K562 (cell line): Measurements from ENCODE around the gene PEPD. TPM values are rescaled to one million over a fixed set of nuclear protein-coding genes. Genes with fewer than 3 reads are reported as not detected.

Experiments used
- ATAC-seq: fragments of 200-7000 bp; cut with Tn5 transposase; 3 replicates; pipeline ENCODE4 v1.9.1; 2020; ENCODE audit warnings: moderate library complexity
- BruUV-seq: library from RNA; stranded (reverse); fragments of 400-500 nt; replicated peaks from 2 replicates; lab custom pipeline; 2021; lab: Mats Ljungman, UMichigan
- CTCF ChIA-PET: fragments of 300-600 bp; formaldehyde crosslinking; extraction: SDS; loops from one replicate; lab custom pipeline; 2021; ENCODE audit warnings: low intra/inter-chr PET ratio; lab: Yijun Ruan, JAX
- POLR2A ChIA-PET: fragments of 300-600, 350-650 bp; sonication (Branson Sonifier 250); formaldehyde crosslinking; extraction: SDS; loops from one replicate; lab custom pipeline; 2021; ENCODE audit warnings: antibody characterized with exemption, inconsistent platforms; lab: Yijun Ruan, JAX
- DNase-seq, 4 experiments: peaks; one replicate each; pipeline versions ENCODE4 v3.0.0 to v3.0.0-alpha.2; 2011 to 2018; ENCODE audit warnings: low spot score in 3 of 4, mixed read lengths in 3 of 4; ENCODE audit errors: extremely low read depth in 1 of 4
- FAIRE-seq: peaks from 2 replicates; lab custom pipeline; 2011; peaks lifted over from hg19 to GRCh38; lab: Jason Lieb, UNC
- H2AFZ ChIP-seq: 2 replicates; pipeline ENCODE4 v1.6.0; 2011; ENCODE audit warnings: low read depth, low read length, control low read depth, inconsistent platforms
- H3K27ac ChIP-seq: fragments of 200-600 bp; 3 replicates; pipeline ENCODE4 v1.8.0; 2011; ENCODE audit warnings: low read depth, mild to moderate bottlenecking, control low read depth, inconsistent platforms, low read length, moderate library complexity, mixed read lengths; ENCODE audit errors: extremely low read depth
- H3K27me3 ChIP-seq, 2 experiments: fragments of 300-600 bp in 1 of 2; 2 replicates in 1 of 2; 3 replicates in 1 of 2; pipeline versions ENCODE4 v1.6.0 to v1.8.0; 2011; ENCODE audit warnings: inconsistent platforms in 2 of 2, low read length in 2 of 2, mild to moderate bottlenecking in 1 of 2, mixed read lengths in 1 of 2, moderate library complexity in 1 of 2; ENCODE audit not compliant: control insufficient read depth in 2 of 2, insufficient read depth in 2 of 2
- H3K36me3 ChIP-seq: fragments of 300-600 bp; 3 replicates; pipeline ENCODE4 v1.8.0; 2011; ENCODE audit warnings: mild to moderate bottlenecking, low read length, inconsistent platforms; ENCODE audit not compliant: control insufficient read depth, insufficient read depth
- H3K4me1 ChIP-seq, 2 experiments: fragments of 200-600 bp in 1 of 2; replicated peaks in 1 of 2; 2 replicates in 1 of 2; 3 replicates in 1 of 2; pipeline versions ENCODE4 v1.5.1 to v1.8.0; 2011; ENCODE audit warnings: inconsistent platforms in 2 of 2, low read length in 2 of 2, mild to moderate bottlenecking in 1 of 2, mixed read lengths in 1 of 2, moderate library complexity in 1 of 2; ENCODE audit not compliant: control insufficient read depth in 2 of 2, insufficient read depth in 2 of 2
- H3K4me2 ChIP-seq: 2 replicates; pipeline ENCODE4 v1.6.1; 2011; ENCODE audit warnings: low read length, control low read depth, inconsistent platforms, mixed read lengths; ENCODE audit not compliant: insufficient read depth
- H3K4me3 ChIP-seq: fragments of 200-600 bp; sonication (generic), shearing (Covaris generic); 2 replicates; pipeline ENCODE4 v1.5.1; 2016; ENCODE audit warnings: control low read depth, inconsistent platforms
- H3K79me2 ChIP-seq: fragments of 200-600 bp; 3 replicates; pipeline ENCODE4 v1.8.0; 2011; ENCODE audit warnings: low read length, inconsistent platforms; ENCODE audit not compliant: control insufficient read depth, insufficient read depth
- H3K9ac ChIP-seq, 2 experiments: 2 replicates each; pipeline versions ENCODE4 v1.6.0 to v1.6.1; 2011; ENCODE audit warnings: low read depth in 2 of 2, low read length in 2 of 2, control low read depth in 1 of 2, inconsistent platforms in 1 of 2, mild to moderate bottlenecking in 1 of 2, mixed read lengths in 1 of 2; ENCODE audit not compliant: insufficient read depth in 1 of 2
- H3K9me1 ChIP-seq: one replicate; pipeline ENCODE4 v1.6.0; 2011; ENCODE audit warnings: inconsistent platforms, mild to moderate bottlenecking, low read length, moderate library complexity; ENCODE audit not compliant: control insufficient read depth, insufficient read depth
- H3K9me3 ChIP-seq: replicated peaks from 2 replicates; pipeline ENCODE4 v1.5.1; 2011; ENCODE audit warnings: low read depth, low read length, inconsistent platforms; ENCODE audit not compliant: control insufficient read depth, insufficient read depth
- H4K20me1 ChIP-seq: replicated peaks from 2 replicates; pipeline ENCODE4 v1.6.1; 2011; ENCODE audit warnings: low read length, inconsistent platforms, mixed read lengths; ENCODE audit not compliant: control insufficient read depth, insufficient read depth
- BCOR ChIP-seq: fragments of 450-650 bp; IDR thresholded peaks from 2 replicates; pipeline ENCODE4 v1.6.1; 2016
- CHD2 ChIP-seq: IDR thresholded peaks from 2 replicates; pipeline ENCODE4 v1.6.1; 2011; ENCODE audit warnings: low read depth, low read length
- CXXC5 ChIP-seq: fragments of 250-450 bp; sonication (Bioruptor Pico); IDR thresholded peaks from 2 replicates; pipeline ENCODE4 v1.8.0; 2022; ENCODE audit warnings: inconsistent platforms, mild to moderate bottlenecking, moderate library complexity
- GTF2A2 ChIP-seq: IDR thresholded peaks from 2 replicates; pipeline ENCODE4 v1.6.1; 2016; ENCODE audit warnings: mild to moderate bottlenecking, missing genetic modification characterization, missing compliant biosample characterization
- HCFC1 ChIP-seq: IDR thresholded peaks from 2 replicates; pipeline ENCODE4 v1.6.1; 2012; ENCODE audit warnings: low read depth, low read length, improper control_type of control experiment
- HNRNPL ChIP-seq: fragments of 200-400 bp; formaldehyde crosslinking; IDR thresholded peaks from 2 replicates; pipeline ENCODE4 v1.6.1; 2017; ENCODE audit warnings: low read depth, mild to moderate bottlenecking, low read length
- MAZ ChIP-seq, 2 experiments: fragments of 450-650 bp in 1 of 2; sonication (generic) in 1 of 2; formaldehyde crosslinking; IDR thresholded peaks in 1 of 2; conservative IDR thresholded peaks in 1 of 2; 2 replicates each; pipeline versions ENCODE4 v1.4.0 to v1.5.0; 2020; ENCODE audit warnings: mild to moderate bottlenecking in 1 of 2, missing genetic modification reagents in 1 of 2
- NEUROD1 ChIP-seq: fragments of 150-350 bp; IDR thresholded peaks from 2 replicates; pipeline ENCODE4 v1.6.1; 2014; ENCODE audit warnings: borderline replicate concordance, low read length, low read depth; ENCODE audit not compliant: partially characterized antibody
- NFXL1 ChIP-seq: fragments of 450-650 bp; formaldehyde crosslinking; IDR thresholded peaks from 2 replicates; pipeline ENCODE4 v1.4.0; 2021; ENCODE audit warnings: mild to moderate bottlenecking
- NR1H2 ChIP-seq: sonication (generic); formaldehyde crosslinking; IDR thresholded peaks from 2 replicates; pipeline ENCODE4 v1.4.0; 2020; ENCODE audit warnings: mild to moderate bottlenecking, missing genetic modification reagents
- PBX2 ChIP-seq, 2 experiments: IDR thresholded peaks in 1 of 2; conservative IDR thresholded peaks in 1 of 2; 2 replicates each; pipeline ENCODE4 v1.6.1; 2016; ENCODE audit warnings: low read depth in 2 of 2, mild to moderate bottlenecking in 1 of 2, missing compliant biosample characterization in 1 of 2, missing genetic modification characterization in 1 of 2, moderate library complexity in 1 of 2
- PCBP2 ChIP-seq: fragments of 200-400 bp; formaldehyde crosslinking; IDR thresholded peaks from 2 replicates; pipeline ENCODE4 v1.6.1; 2018; ENCODE audit warnings: low read length, low read depth, mild to moderate bottlenecking, moderate library complexity; ENCODE audit not compliant: poor library complexity, severe bottlenecking
- PTBP1 ChIP-seq: fragments of 200-400 bp; formaldehyde crosslinking; IDR thresholded peaks from 2 replicates; pipeline ENCODE4 v1.6.1; 2017; ENCODE audit warnings: low read depth, low read length
- RBM34 ChIP-seq: fragments of 200-400 bp; formaldehyde crosslinking; IDR thresholded peaks from 2 replicates; pipeline ENCODE4 v1.6.1; 2018; ENCODE audit warnings: low read length, borderline replicate concordance; ENCODE audit not compliant: insufficient read depth
- SREBF1 ChIP-seq: fragments of 150-350 bp; IDR thresholded peaks from 2 replicates; pipeline ENCODE4 v1.6.1; 2014; ENCODE audit warnings: antibody characterized with exemption, low read depth, low read length, borderline replicate concordance
- SRF ChIP-seq, 2 experiments: fragments of 250-450, 450-650 bp in 1 of 2; sonication (Bioruptor Pico) in 1 of 2; sonication (generic) in 1 of 2; formaldehyde crosslinking; IDR thresholded peaks; 2 replicates each; pipeline versions ENCODE4 v1.5.0 to v1.5.1; 2020 to 2022; ENCODE audit warnings: mild to moderate bottlenecking in 1 of 2, missing genetic modification reagents in 1 of 2
- TARDBP ChIP-seq: fragments of 450-650 bp; IDR thresholded peaks from 2 replicates; pipeline ENCODE4 v1.6.1; 2016
- U2AF2 ChIP-seq: fragments of 200-400 bp; formaldehyde crosslinking; optimal IDR thresholded peaks from 2 replicates; pipeline ENCODE3; 2017; ENCODE audit warnings: low read depth, mild to moderate bottlenecking, low read length
- ZNF133 ChIP-seq: fragments of 250-450 bp; sonication (Bioruptor Pico); IDR thresholded peaks from 2 replicates; pipeline ENCODE4 v1.4.0; 2020; ENCODE audit warnings: mild to moderate bottlenecking
- WGBS: fragments of 100-300 bp; shearing (Covaris generic); methylation state at CpG from one replicate; pipeline ENCODE4 v1.1.6; 2016; ENCODE audit warnings: low coverage, mixed read lengths; ENCODE audit not compliant: insufficient coverage; ENCODE audit errors: missing lambda C conversion rate; 5-methylcytosine and 5-hydroxymethylcytosine counted together
- in situ Hi-C: fragments of 300-500 bp; cut with MboI; formaldehyde crosslinking; loops from 4 replicates; pipeline ENCODE4 v1.15.0; 2018; ENCODE audit warnings: inconsistent platforms, mixed read lengths
- intact Hi-C: fragments of 100-400 bp; cut with micrococcal nuclease; formaldehyde crosslinking; loops from 2 replicates; pipeline ENCODE4 v1.14.2; 2022
- polyA plus RNA-seq, 8 experiments: library from polyadenylated mRNA; depleted of rRNA in 4 of 8; stranded (reverse) in 5 of 8; unstranded in 3 of 8; fragments of >200 nt; fragmentation: Nextera tagmentation in 2 of 8; fragmentation: Illumina TruSeq in 1 of 8; extraction: Ambion mirVana in 2 of 8; extraction: Trizol in 1 of 8; gene quantifications; 2 replicates each; pipeline versions ENCODE4 v1.2.1 to v1.2.3, GENCODE V29; 2011 to 2014; ENCODE audit warnings: inconsistent platforms in 1 of 8, missing spikeins in 1 of 8
- total RNA-seq, 7 experiments: library from RNA; depleted of rRNA in 6 of 7; stranded (reverse); fragments of >200 nt in 6 of 7; fragmentation: Illumina TruSeq in 2 of 7; extraction: Trizol in 2 of 7; gene quantifications; 2 replicates each; pipeline versions ENCODE4 v1.2.1 to v1.2.3, GENCODE V29; 2011 to 2021; ENCODE audit warnings: low replicate concordance in 1 of 7

PEPD gene
- total and polyA plus RNA-seq, 9 of the 15 experiments (the other 6 are each of a cell fraction or from before 2014, with no cell fraction given): 1.3 to 19.2 (median 16.0) TPM

DNA sequence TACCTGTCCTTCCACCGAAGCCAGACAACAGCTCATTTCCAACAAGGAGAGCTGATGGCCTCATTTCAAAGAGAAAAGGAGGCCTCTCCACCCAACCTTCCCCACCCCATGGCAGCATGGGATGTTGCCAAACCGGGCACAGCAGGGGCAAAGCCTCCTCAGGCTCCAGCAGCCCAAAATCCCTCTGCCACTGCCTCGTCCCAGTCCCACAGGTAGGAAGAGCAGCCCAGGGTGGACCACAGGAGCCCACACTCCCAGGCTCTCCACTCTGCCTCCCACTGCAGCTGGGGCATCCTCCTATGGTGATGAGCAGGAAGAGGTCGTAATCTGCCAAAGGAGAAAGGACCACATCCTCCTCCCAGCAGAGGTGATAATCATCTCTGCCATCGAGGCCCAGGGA is 50.9 kb downstream of the PEPD start:
- ChIA-PET POLR2A (no interaction called here), CTCF (no interaction called here)
- no peak overlapping the region for H2AFZ ChIP-seq
- in situ Hi-C loops: no loop called here
- H3K4me3 ChIP-seq: no peak overlapping the region
- no peaks in the 10 kb centered on the region for H3K9me1 ChIP-seq
- H4K20me1 ChIP-seq: peaks cover 13% of the 10 kb centered on the region
- WGBS: 2% methylated on average over 5 of the region's 5 CpGs
- BruUV-seq: no TSS peak
- H3K4me2 ChIP-seq: no peak overlapping the region
- no peak overlapping the region for H3K27ac ChIP-seq
- DNase-seq (no peak), ATAC-seq (no peak)
- peaks cover 7 to 27% of the 10 kb centered on the region in 2 experiments; a peak in 2 of 5 replicates for H3K27me3 ChIP-seq
- H3K36me3 ChIP-seq: no peaks in the 10 kb centered on the region
- H3K9ac ChIP-seq: no peak overlapping the region
- intact Hi-C loops: no loop called here
- peaks cover 0 to 4% of the 10 kb centered on the region in 2 experiments; a peak in 2 of 5 replicates for H3K4me1 ChIP-seq
- no peak for TF ChIP-seq MAZ (CRISPR knock-in tag; conservative IDR thresholded peaks at IDR 0.05 in 1 of 2, IDR thresholded peaks at IDR 0.05 in 1 of 2)
- no peak for TF ChIP-seq SREBF1
- no peak for TF ChIP-seq CXXC5 (CRISPR knock-in tag)
- no peak for TF ChIP-seq PTBP1
- no peak for TF ChIP-seq GTF2A2 (tag)
- no peak for TF ChIP-seq ZNF133 (CRISPR knock-in tag)
- no peak for TF ChIP-seq BCOR
- TF ChIP-seq U2AF2: no peak
- TF ChIP-seq HNRNPL: no peak
- no peak for TF ChIP-seq CHD2
- TF ChIP-seq HCFC1: no peak
- TF ChIP-seq PCBP2: no peak
- no peak for TF ChIP-seq TARDBP
- TF ChIP-seq NEUROD1: no peak
- TF ChIP-seq NFXL1 (CRISPR knock-in tag): no peak
- no peak for TF ChIP-seq RBM34
- no peak for TF ChIP-seq SRF (CRISPR knock-in tag; IDR thresholded peaks at IDR 0.05)
- no peak for TF ChIP-seq PBX2 (CRISPR knock-in tag; IDR thresholded peaks at IDR 0.05; ENCODE audit: low read depth)
- TF ChIP-seq PBX2 (tag; conservative IDR thresholded peaks at IDR 0.05; ENCODE audit: low read depth): no peak
- TF ChIP-seq NR1H2 (CRISPR knock-in tag): no peak
- TF ChIP-seq, all 486 proteins: peak for 0
- no peaks in the 10 kb centered on the region for H3K79me2 ChIP-seq
- no peak for FAIRE-seq
- no peaks in the 10 kb centered on the region for H3K9me3 ChIP-seq
